ENCODE data around the gene CDC45. TPM values are rescaled to one million over a fixed set of nuclear protein-coding genes. Genes with fewer than 3 reads are reported as not detected.

Gene CDC45
- total and polyA plus RNA-seq, 7 donors = 0.14 to 16.6 (median 6.1) TPM; not detected in 3

DNA sequence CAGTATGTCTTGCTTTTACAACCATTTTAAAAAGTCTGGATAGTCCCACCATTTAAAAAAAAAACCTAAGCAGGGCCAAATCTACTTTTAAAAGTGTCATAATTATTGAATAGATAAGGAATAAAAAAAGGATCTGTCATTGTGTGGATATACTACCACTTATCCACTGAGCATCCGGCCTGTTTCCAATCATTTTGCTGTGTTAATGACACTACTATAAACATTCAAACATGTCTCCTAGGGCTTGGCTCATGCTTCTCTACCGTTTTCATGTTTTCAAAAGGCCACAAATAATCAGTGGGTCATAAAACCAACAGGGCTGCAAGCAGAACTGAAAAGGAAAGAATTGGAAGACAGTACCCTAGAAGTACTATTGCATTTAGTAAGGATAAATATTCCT is 19.7 kb upstream of the CDC45 start:
- Histone ChIP-seq H3K4me1 (no peaks in the 10 kb centered on the region), H3K27ac (no peak overlapping the region), H3K36me3 (peaks cover 33 to 92% (median 42%) of the 10 kb centered on the region in 4 donors), H3K27me3 (no peaks in the 10 kb centered on the region), H3K4me3 (no peak overlapping the region), H3K9me3 (no peaks in the 10 kb centered on the region)
- 59 to 80% methylated on average over 2 of the region's 2 CpGs for WGBS, 2 donors
- TF ChIP-seq POLR2AphosphoS5 (IDR thresholded peaks at IDR 0.05) (no peak), EP300 (IDR thresholded peaks at IDR 0.05) (no peak), POLR2A (IDR thresholded peaks at IDR 0.05) (no peak)
- TF ChIP-seq, protein P1, sequence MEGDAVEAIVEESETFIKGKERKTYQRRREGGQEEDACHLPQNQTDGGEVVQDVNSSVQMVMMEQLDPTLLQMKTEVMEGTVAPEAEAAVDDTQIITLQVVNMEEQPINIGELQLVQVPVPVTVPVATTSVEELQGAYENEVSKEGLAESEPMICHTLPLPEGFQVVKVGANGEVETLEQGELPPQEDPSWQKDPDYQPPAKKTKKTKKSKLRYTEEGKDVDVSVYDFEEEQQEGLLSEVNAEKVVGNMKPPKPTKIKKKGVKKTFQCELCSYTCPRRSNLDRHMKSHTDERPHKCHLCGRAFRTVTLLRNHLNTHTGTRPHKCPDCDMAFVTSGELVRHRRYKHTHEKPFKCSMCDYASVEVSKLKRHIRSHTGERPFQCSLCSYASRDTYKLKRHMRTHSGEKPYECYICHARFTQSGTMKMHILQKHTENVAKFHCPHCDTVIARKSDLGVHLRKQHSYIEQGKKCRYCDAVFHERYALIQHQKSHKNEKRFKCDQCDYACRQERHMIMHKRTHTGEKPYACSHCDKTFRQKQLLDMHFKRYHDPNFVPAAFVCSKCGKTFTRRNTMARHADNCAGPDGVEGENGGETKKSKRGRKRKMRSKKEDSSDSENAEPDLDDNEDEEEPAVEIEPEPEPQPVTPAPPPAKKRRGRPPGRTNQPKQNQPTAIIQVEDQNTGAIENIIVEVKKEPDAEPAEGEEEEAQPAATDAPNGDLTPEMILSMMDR (IDR thresholded peaks at IDR 0.05) = no peak
- intact Hi-C loops (cut with DNase I) = no loop called here
- DNase-seq = no peak

DNA sequence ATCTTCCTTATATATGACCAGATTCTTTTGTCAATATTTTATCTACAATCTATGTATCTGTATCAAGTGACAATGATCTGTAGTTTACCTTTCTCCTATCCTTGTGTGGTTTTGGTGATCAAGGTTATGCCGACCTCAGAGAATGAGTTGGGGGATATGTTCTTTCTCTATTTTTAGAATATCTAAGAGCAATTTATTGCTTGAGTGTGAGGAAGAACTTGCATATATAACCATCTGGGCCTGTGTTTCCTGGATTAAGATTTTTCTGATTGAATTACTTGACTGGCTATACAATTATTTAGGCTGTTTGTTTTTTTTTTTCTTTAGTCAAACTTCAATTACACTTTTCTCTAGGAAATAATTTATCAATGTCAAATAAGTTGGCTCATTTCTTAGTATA is 18.2 kb upstream of the CDC45 start:
- WGBS, 2 donors = 88 to 91% methylated on average over 1 of the region's 1 CpG
- Histone ChIP-seq H3K36me3 (peaks cover 24 to 92% (median 36%) of the 10 kb centered on the region in 4 donors), H3K27ac (no peak overlapping the region), H3K4me1 (no peaks in the 10 kb centered on the region), H3K27me3 (no peaks in the 10 kb centered on the region), H3K9me3 (no peaks in the 10 kb centered on the region), H3K4me3 (no peak overlapping the region)
- DNase-seq = no peak
- TF ChIP-seq POLR2A (IDR thresholded peaks at IDR 0.05) (no peak), EP300 (IDR thresholded peaks at IDR 0.05) (no peak), POLR2AphosphoS5 (IDR thresholded peaks at IDR 0.05) (no peak)
- TF ChIP-seq, protein P1 (IDR thresholded peaks at IDR 0.05) = no peak
- intact Hi-C loops (cut with DNase I) = no loop called here

DNA sequence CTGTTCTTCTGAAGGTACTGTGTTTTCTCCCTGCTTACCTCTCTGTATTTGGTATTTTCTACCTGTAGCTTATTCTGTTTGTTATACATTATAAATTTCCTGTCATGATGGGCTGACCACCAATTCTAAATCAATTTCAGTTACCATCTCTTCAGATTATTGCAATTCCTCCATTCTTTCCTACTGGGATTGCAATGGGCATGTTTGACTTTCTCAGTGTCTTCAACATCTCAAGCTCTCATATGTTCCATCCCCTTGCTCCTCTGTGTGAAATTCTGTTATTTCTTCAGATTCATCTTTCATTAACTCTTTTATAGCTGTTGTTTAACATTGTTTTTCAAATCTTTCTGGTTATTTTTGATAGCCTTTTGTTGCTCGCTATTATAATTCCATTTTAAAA is 16.7 kb upstream of the CDC45 start:
- WGBS, 2 donors = 95 to 96% methylated on average over 1 of the region's 1 CpG
- Histone ChIP-seq H3K27ac (no peak overlapping the region), H3K27me3 (no peaks in the 10 kb centered on the region), H3K4me3 (no peak overlapping the region), H3K9me3 (no peaks in the 10 kb centered on the region), H3K4me1 (no peaks in the 10 kb centered on the region), H3K36me3 (peaks cover 26 to 92% (median 39%) of the 10 kb centered on the region in 4 donors)
- no peak for DNase-seq
- intact Hi-C loops (cut with DNase I) = no loop called here
- TF ChIP-seq, protein P1 (IDR thresholded peaks at IDR 0.05) = no peak

DNA sequence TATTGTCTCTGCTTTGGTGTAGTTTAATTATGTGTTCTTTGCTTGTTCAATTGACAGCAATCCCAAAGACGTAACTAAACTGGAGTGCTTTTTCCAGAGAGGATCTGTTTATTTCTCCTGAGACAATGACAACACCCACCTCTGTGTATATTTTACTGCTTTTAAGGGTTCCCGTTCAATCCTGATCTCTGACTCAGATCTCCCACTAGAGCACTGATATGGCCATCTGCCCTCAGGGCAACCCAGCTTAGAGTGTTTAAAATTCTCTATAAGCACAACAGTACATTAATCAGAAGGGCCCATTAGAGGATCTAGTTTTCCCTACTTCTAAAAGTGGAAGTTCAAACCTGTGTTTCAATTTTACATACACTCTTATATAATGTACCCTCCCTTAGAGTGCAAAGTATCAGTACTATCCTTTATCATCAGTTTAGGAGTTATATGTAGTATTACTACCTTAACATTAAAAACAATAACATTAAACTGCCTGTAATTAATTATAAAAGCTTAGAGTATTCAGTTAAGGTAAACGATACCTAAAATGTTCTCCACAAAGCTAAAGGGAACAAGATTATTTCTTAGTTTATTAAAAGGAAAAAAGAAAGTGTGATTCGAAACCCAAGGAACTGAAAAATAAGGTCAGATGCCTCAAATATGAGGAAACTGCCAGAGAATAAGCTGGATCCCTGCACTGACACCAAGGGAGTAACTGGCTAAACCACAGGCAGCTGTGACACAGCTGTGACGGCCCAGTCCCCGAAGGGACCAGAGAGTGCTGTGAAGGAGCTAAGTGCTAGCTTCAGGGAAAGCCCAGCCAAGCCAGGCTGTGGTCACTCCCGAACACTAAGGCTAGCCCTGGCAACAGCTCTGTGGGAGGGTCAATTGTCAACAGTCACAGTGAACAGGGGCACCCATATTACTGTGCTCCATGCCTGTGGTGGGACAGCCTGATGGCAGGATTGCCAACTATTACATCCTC is 15.9 kb upstream of the CDC45 start:
- H3K36me3 ChIP-seq = peaks cover 33 to 92% (median 46%) of the 10 kb centered on the region in 4 donors

More for the DNA sequence above, 15.9 kb upstream of the CDC45 start:
- TF ChIP-seq POLR2A (IDR thresholded peaks at IDR 0.05) (no peak), POLR2AphosphoS5 (IDR thresholded peaks at IDR 0.05) (no peak), EP300 (IDR thresholded peaks at IDR 0.05) (no peak)
- TF ChIP-seq, protein P1 (IDR thresholded peaks at IDR 0.05) = no peak
- WGBS, 2 donors = 79 to 84% methylated on average over 7 of the region's 7 CpGs
- DNase-seq = no peak
- Histone ChIP-seq H3K27me3 (no peaks in the 10 kb centered on the region), H3K27ac (no peak overlapping the region), H3K4me1 (no peaks in the 10 kb centered on the region), H3K9me3 (no peaks in the 10 kb centered on the region), H3K4me3 (no peak overlapping the region)
- intact Hi-C loops (cut with DNase I) = no loop called here

All from sigmoid colon (tissue), 7 donors.